ENCODE results near the gene HOXA10.

The HOXA10 gene

GRCh38 chr7:27140126-27140857 lies 33.8 kb downstream of the HOXA10 start:
- no peak overlapping the region for H3K4me2 ChIP-seq (ENCODE audit: low read length)
- H3K9ac ChIP-seq, result no peak overlapping the region
- no peak for TF ChIP-seq CTCF (IDR thresholded peaks at IDR 0.05)
- H3K4me1 ChIP-seq, result no peaks in the 10 kb centered on the region
- H3K27ac ChIP-seq, result no peak overlapping the region
- H3K27me3 ChIP-seq (ENCODE audit: control insufficient read depth, insufficient read depth, low read length), result no peaks in the 10 kb centered on the region
- no peaks in the 10 kb centered on the region for H3K36me3 ChIP-seq (ENCODE audit: control insufficient read depth, insufficient read depth, low read length)
- H3K9me3 ChIP-seq (ENCODE audit: control insufficient read depth, low read length), result no peaks in the 10 kb centered on the region
- no peak overlapping the region for H3K4me3 ChIP-seq (ENCODE audit: low read depth, low read length)
- H3K79me2 ChIP-seq, result no peaks in the 10 kb centered on the region
- H2AFZ ChIP-seq, result no peak overlapping the region

GRCh38 chr7:27139334-27140125 lies 34.6 kb downstream of the HOXA10 start:
- H3K4me1 ChIP-seq, result no peaks in the 10 kb centered on the region
- H3K27me3 ChIP-seq (ENCODE audit: control insufficient read depth, insufficient read depth, low read length), result no peaks in the 10 kb centered on the region
- no peaks in the 10 kb centered on the region for H3K9me3 ChIP-seq (ENCODE audit: control insufficient read depth, low read length)
- no peak overlapping the region for H3K9ac ChIP-seq
- no peak overlapping the region for H3K4me2 ChIP-seq (ENCODE audit: low read length)
- no peak overlapping the region for H3K4me3 ChIP-seq (ENCODE audit: low read depth, low read length)
- no peak overlapping the region for H3K27ac ChIP-seq
- TF ChIP-seq CTCF (IDR thresholded peaks at IDR 0.05), result no peak
- H3K79me2 ChIP-seq, result no peaks in the 10 kb centered on the region
- no peak overlapping the region for H2AFZ ChIP-seq
- H3K36me3 ChIP-seq (ENCODE audit: control insufficient read depth, insufficient read depth, low read length), result no peaks in the 10 kb centered on the region

- H3K4me3 ChIP-seq (ENCODE audit: low read depth, low read length), result no peak overlapping the region
- no peaks in the 10 kb centered on the region for H3K36me3 ChIP-seq (ENCODE audit: control insufficient read depth, insufficient read depth, low read length)
- H2AFZ ChIP-seq, result no peak overlapping the region
- H3K79me2 ChIP-seq, result no peaks in the 10 kb centered on the region
- no peak overlapping the region for H3K9ac ChIP-seq
- H3K4me2 ChIP-seq (ENCODE audit: low read length), result no peak overlapping the region
- no peaks in the 10 kb centered on the region for H3K9me3 ChIP-seq (ENCODE audit: control insufficient read depth, low read length)
- H3K27ac ChIP-seq, result no peak overlapping the region
- no peak for TF ChIP-seq CTCF (IDR thresholded peaks at IDR 0.05)
- H3K27me3 ChIP-seq (ENCODE audit: control insufficient read depth, insufficient read depth, low read length), result no peaks in the 10 kb centered on the region
- H3K4me1 ChIP-seq, result no peaks in the 10 kb centered on the region
Measured at GRCh38 chr7:27138985-27139333, 35.2 kb downstream of the HOXA10 start.

- H3K4me2 ChIP-seq (ENCODE audit: low read length), result no peak overlapping the region
- H3K27ac ChIP-seq, result no peak overlapping the region
- H3K9ac ChIP-seq, result no peak overlapping the region
- no peak for TF ChIP-seq CTCF (IDR thresholded peaks at IDR 0.05)
- H3K4me3 ChIP-seq (ENCODE audit: low read depth, low read length), result no peak overlapping the region
- no peaks in the 10 kb centered on the region for H3K9me3 ChIP-seq (ENCODE audit: control insufficient read depth, low read length)
- H3K36me3 ChIP-seq (ENCODE audit: control insufficient read depth, insufficient read depth, low read length), result no peaks in the 10 kb centered on the region
- no peaks in the 10 kb centered on the region for H3K4me1 ChIP-seq
- no peak overlapping the region for H2AFZ ChIP-seq
- no peaks in the 10 kb centered on the region for H3K27me3 ChIP-seq (ENCODE audit: control insufficient read depth, insufficient read depth, low read length)
- H3K79me2 ChIP-seq, result no peaks in the 10 kb centered on the region
Measured at GRCh38 chr7:27138472-27138871, 35.6 kb downstream of the HOXA10 start.

Measured in parathyroid adenoma (tissue), 2 donors.